Activated naive CD8-positive, alpha-beta T cell treated with anti-CD3 and anti-CD28 coated beads for 36 hours (primary cell): ENCODE measurements around the gene CCDC158. TPM values are rescaled to one million over a fixed set of nuclear protein-coding genes. Genes with fewer than 3 reads are reported as not detected.

Experiments used
- DNase-seq: peaks from one replicate; pipeline ENCODE4 v3.0.0; 2021
- H3K27ac Mint-ChIP-seq: one replicate; pipeline ENCODE4 v1.8.0; 2022; ENCODE audit warnings: mild to moderate bottlenecking, moderate library complexity, mixed read lengths
- H3K27me3 Mint-ChIP-seq: one replicate; pipeline ENCODE4 v1.8.0; 2022; ENCODE audit warnings: mild to moderate bottlenecking, mixed read lengths
- H3K36me3 Mint-ChIP-seq: one replicate; pipeline ENCODE4 v1.8.0; 2021; ENCODE audit warnings: mild to moderate bottlenecking, mixed read lengths
- H3K4me1 Mint-ChIP-seq: one replicate; pipeline ENCODE4 v1.8.0; 2021; ENCODE audit warnings: mixed read lengths
- H3K4me3 Mint-ChIP-seq: one replicate; pipeline ENCODE4 v1.8.0; 2022; ENCODE audit warnings: mild to moderate bottlenecking, moderate library complexity, mixed read lengths
- H3K9me3 Mint-ChIP-seq: one replicate; pipeline ENCODE4 v1.8.0; 2022; ENCODE audit warnings: mixed read lengths
- total RNA-seq, 2 experiments: library from RNA; stranded (reverse); gene quantifications; one replicate each; pipeline ENCODE4 v1.2.3, GENCODE V29; 2021

Gene CCDC158
- total RNA-seq, 2 experiments from 2014 or later, result not detected

DNA sequence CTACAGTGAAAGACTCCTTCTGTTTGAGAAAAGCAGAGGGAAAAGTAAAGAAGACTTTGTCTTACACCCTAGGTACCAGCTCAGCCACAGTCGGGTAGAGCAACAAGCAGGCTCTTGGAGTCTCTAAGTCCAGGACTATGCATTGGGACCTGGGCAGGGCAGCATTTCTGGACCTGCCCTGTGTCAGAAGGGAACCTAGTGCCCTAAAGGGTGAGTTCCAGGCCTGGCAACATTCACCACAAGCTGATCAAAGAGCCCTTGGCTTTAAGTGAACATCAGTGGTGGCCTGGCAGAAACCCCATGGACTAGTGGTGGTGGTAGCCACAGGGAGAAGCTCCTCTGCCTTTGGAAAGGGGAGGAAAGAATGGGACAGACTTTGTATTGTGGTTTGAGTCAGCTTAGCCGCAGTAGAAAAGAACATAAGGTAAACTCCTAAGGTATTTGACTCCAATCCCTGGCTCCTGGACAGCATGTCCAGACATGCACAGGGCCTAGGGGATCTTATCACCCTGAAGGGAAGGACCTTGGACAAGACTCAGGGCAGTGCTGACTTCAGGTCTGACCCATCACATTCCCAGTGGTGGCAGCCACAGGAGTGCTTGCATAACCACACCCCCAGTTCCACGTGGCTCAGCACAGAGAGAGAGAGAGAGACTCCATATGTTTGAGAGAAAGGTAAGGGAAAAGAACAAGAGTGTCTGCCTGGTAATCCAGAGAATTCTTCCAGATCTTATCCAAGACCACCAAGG is 32.6 kb downstream of the CCDC158 start:
- DNase-seq, result no peak
- H3K27me3 Mint-ChIP-seq, result peaks cover 61% of the 10 kb centered on the region

DNA sequence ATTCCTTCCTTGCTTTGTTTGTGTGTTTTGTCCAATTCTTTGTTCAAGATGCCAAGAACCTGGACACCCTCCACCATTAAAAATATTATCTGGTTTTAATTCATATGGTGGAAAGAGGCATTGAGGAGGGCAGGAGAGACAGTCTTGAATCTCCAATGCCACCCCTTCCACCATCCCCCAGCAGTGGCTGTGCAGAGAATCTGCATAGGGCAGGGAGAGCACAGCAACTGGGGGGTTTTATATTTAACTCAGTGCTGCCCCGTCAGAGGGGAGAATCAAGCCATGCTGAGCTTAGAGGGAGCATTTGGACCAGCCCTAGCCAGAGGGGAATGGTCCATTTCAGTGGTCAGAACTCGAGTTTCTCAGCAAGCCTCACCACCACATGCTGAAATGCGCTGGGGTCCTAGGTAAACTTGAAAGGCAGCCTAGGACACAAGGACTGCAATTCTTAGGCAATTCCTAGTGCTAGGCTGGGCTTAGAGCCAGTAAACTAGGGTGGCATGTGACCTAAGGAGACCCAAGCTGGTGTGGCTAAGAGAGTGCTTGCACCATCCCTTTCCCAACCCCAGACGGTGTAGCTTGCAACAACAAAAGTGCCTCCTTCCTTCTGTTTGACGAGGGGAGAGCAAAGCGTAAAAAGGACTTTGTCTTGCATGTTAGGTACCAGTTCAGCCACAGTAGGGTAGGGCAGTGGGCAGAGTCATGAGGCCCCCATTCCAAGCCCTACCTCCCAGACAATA is 34.2 kb downstream of the CCDC158 start:
- Mint-ChIP-seq H3K4me3 (no peak overlapping the region), H3K4me1 (peaks cover 3% of the 10 kb centered on the region), H3K27ac (no peak overlapping the region), H3K36me3 (peaks cover 2% of the 10 kb centered on the region), H3K9me3 (peaks cover 17% of the 10 kb centered on the region), H3K27me3 (peaks cover 45% of the 10 kb centered on the region)
- DNase-seq, result no peak

More for the DNA sequence above, 32.6 kb downstream of the CCDC158 start:
- peaks cover 19% of the 10 kb centered on the region for H3K9me3 Mint-ChIP-seq
- H3K4me3 Mint-ChIP-seq, result no peak overlapping the region
- no peak overlapping the region for H3K27ac Mint-ChIP-seq
- H3K36me3 Mint-ChIP-seq, result peaks cover 2% of the 10 kb centered on the region
- no peaks in the 10 kb centered on the region for H3K4me1 Mint-ChIP-seq

DNA sequence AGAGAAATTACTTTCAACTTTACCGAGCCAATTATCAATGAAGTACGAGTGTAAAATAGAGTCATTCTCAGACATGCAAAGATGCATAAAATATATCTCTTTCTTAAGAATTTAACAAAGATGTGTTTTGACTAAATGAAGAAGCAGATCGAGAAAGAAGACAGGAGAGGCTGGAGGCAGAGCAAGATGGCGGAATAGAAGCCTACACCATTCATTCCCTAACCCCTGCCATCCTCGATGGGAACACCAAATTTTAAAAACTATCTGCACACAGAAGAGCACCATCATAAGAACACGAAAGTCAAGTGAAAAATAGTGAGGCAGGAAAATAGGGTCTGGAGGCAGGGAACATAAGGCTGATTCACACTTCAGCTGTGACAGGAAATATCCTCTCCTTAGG is 35.0 kb downstream of the CCDC158 start:
- peaks cover 3% of the 10 kb centered on the region for H3K4me1 Mint-ChIP-seq
- peaks cover 39% of the 10 kb centered on the region for H3K27me3 Mint-ChIP-seq

DNA sequence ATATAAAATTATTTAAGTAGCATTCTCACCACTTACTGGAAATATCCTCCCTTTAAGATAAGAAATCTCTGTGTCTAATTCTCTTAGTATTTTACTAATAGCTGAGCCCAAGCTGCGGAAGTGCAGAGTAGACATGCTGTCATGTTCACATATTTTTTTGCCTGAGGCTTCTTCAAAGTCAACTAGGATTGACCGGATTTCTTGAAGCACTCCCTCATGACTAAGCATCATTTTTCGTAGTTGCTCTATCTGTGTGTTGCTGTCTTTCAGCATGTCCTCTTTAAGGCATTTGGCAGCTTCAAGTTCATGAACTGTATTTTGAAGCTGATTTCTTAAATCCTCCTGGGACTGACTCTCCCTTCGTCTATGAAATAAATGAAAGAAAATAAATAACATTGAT is 36.9 kb downstream of the CCDC158 start:
- no peak overlapping the region for H3K27ac Mint-ChIP-seq
- peaks cover 5% of the 10 kb centered on the region for H3K9me3 Mint-ChIP-seq

More for the DNA sequence above, 35.0 kb downstream of the CCDC158 start:
- no peak for DNase-seq
- Mint-ChIP-seq H3K36me3 (peaks cover 2% of the 10 kb centered on the region), H3K27ac (no peak overlapping the region), H3K4me3 (no peak overlapping the region), H3K9me3 (peaks cover 17% of the 10 kb centered on the region)

DNA sequence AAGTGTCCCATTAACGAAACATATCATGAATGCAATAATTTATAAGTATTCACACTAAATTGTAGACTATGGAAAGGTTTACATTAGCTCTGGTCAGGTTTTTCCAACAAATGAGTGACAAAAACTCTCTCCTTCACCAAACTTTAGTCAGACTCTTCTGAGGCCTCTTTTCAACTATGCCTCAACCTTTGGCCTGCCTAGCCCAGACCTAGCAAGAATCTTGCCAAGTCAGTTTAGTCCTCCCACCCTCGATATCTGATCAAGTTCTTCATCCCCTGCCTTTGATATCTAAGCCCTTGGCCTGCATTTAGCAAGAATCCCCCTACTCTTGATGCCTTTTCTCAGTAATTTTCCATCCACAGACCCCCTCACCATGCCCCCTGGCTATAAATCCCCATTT is 37.9 kb downstream of the CCDC158 start:
- H3K27me3 Mint-ChIP-seq, result peaks cover 15% of the 10 kb centered on the region
- no peak overlapping the region for H3K27ac Mint-ChIP-seq
- no peak overlapping the region for H3K4me3 Mint-ChIP-seq
- peaks cover 4% of the 10 kb centered on the region for H3K4me1 Mint-ChIP-seq
- H3K36me3 Mint-ChIP-seq, result no peaks in the 10 kb centered on the region
- no peaks in the 10 kb centered on the region for H3K9me3 Mint-ChIP-seq
- no peak for DNase-seq

More for the DNA sequence above, 36.9 kb downstream of the CCDC158 start:
- H3K4me1 Mint-ChIP-seq, result peaks cover 3% of the 10 kb centered on the region
- no peaks in the 10 kb centered on the region for H3K36me3 Mint-ChIP-seq
- no peak for DNase-seq
- no peak overlapping the region for H3K4me3 Mint-ChIP-seq
- peaks cover 22% of the 10 kb centered on the region for H3K27me3 Mint-ChIP-seq

DNA sequence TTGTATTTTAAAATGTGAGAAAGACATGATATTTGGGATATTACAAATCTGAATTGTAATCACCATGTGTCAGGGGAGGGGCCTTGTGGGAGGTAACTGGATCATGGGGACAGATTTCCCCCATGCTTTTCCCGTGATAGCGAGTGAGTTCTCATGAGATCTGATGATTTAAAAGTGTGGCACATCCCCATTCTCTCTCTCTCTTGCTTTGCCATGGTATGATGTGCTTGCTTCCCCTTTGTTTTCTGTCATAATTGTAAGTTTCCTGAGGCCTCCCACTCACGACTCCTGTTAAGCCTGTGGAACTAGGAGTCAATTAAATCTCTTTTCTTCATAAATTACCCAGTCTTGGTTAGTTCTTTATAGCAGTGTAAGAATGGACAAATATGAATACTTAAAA is 39.0 kb downstream of the CCDC158 start:
- no peaks in the 10 kb centered on the region for H3K36me3 Mint-ChIP-seq
- H3K27me3 Mint-ChIP-seq, result peaks cover 15% of the 10 kb centered on the region
- DNase-seq, result no peak
- H3K4me3 Mint-ChIP-seq, result no peak overlapping the region
- H3K4me1 Mint-ChIP-seq, result peaks cover 6% of the 10 kb centered on the region
- H3K27ac Mint-ChIP-seq, result no peak overlapping the region
- no peaks in the 10 kb centered on the region for H3K9me3 Mint-ChIP-seq

DNA sequence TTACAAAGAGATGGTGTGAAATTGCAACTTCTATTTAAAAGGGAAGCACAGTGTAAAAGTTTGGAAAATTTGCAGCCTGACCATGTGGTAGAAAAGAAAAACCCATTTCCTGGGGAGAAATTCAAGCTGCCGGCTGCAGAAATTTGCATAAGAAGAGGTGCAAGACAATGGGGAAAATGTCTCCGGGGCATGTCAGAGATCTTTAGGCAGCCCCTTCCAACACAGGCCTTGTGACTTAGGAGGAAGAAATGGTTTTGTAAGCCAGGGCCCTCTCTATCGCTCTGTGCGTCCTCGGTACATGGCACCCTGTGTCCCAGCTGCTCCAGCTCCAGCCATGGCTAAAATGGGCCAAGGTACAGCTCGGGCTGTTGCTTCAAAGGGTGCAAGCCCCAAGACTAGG is 40.4 kb downstream of the CCDC158 start:
- Mint-ChIP-seq H3K27me3 (peaks cover 11% of the 10 kb centered on the region), H3K4me3 (no peak overlapping the region), H3K36me3 (no peaks in the 10 kb centered on the region), H3K27ac (no peak overlapping the region), H3K9me3 (no peaks in the 10 kb centered on the region), H3K4me1 (peaks cover 6% of the 10 kb centered on the region)
- no peak for DNase-seq

DNA sequence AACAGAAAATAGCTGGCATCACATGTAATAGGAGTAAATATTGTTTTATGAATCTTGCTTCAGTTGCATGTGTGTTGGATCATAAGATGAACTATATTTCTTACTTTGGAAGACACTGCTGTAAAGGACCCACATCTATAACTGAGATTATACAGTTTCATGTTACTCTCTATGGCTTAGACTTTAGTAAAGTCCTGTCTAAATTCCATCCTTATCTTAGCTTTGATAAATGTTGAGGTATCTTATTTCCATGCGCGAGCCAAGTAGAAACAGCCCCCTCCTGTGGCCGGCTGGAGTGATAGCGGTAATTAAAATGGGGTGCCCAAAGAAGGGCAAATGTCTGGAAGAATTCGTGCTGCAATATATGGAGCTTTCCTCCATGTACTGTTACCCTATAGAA is 43.0 kb downstream of the CCDC158 start:
- peak; percentile 28 for DNase-seq

DNA sequence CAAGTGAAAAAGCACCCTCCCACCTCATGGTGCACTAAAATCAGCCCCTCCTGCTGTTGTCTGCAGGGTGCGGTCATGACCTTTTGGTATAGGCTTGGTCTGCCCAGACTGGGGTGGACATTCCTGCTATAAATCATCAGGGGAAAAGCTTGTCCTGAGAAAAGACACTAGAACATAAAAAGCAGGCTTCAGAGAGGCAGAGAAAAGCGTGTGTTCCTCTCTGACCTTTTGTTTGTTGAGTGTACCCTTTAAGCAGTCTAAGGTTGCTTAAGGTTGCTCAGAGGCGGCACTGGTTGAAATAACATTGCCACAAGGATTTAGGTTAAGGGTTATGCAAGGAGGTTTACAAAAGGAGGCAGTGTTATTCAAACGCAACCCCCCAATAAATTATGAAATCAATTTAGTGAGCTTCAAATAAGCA is 43.5 kb downstream of the CCDC158 start:
- Mint-ChIP-seq H3K4me3 (no peak overlapping the region), H3K4me1 (peaks cover 6% of the 10 kb centered on the region), H3K36me3 (no peaks in the 10 kb centered on the region), H3K27me3 (no peaks in the 10 kb centered on the region), H3K27ac (no peak overlapping the region), H3K9me3 (no peaks in the 10 kb centered on the region)
- DNase-seq, result no peak

More for the DNA sequence above, 43.0 kb downstream of the CCDC158 start:
- H3K36me3 Mint-ChIP-seq, result no peaks in the 10 kb centered on the region
- no peak overlapping the region for H3K27ac Mint-ChIP-seq
- H3K9me3 Mint-ChIP-seq, result no peaks in the 10 kb centered on the region
- no peaks in the 10 kb centered on the region for H3K27me3 Mint-ChIP-seq
- no peak overlapping the region for H3K4me3 Mint-ChIP-seq
- peaks cover 6% of the 10 kb centered on the region for H3K4me1 Mint-ChIP-seq

DNA sequence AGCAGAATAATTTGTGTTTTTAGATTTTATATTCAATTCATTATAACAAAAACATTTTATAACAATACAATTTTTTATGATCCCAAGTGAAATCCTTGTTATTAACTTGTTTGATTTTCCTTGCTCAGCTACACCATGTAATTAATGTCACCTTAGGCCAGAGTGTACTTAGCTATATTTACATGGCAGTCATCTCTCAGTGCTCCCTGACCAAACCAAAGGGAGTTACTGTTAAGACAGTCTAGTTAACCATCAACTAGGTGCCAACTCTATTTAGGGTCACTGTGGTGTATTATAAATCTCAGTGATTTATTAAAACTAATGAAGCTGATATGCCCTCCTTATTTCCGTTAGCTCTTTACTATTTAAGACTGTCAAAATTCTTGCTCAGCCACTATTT is 44.4 kb downstream of the CCDC158 start:
- no peak for DNase-seq
- Mint-ChIP-seq H3K4me1 (peaks cover 3% of the 10 kb centered on the region), H3K9me3 (no peaks in the 10 kb centered on the region), H3K36me3 (no peaks in the 10 kb centered on the region), H3K27ac (no peak overlapping the region), H3K4me3 (no peak overlapping the region), H3K27me3 (no peaks in the 10 kb centered on the region)

DNA sequence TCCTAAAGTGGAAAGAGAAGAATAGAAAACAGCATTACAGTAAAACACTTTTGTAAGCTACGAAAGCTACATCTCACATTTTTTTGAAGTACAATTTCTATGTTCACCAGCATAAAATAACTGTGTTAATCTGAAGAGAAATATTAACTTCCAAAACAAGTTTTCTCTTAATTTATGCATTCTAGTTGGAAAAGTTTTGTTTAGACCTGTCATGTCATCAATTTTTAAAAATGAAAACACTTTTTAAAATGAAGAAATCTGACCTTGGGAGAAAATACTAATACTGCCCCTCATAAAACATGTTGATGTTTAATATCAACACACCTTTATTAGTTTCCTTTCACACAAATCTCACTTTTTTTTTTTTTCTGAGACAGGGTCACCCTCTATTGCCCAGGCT is 45.2 kb downstream of the CCDC158 start:
- Mint-ChIP-seq H3K9me3 (no peaks in the 10 kb centered on the region), H3K27me3 (no peaks in the 10 kb centered on the region), H3K27ac (no peak overlapping the region), H3K36me3 (no peaks in the 10 kb centered on the region), H3K4me3 (no peak overlapping the region), H3K4me1 (peaks cover 3% of the 10 kb centered on the region)
- no peak for DNase-seq

DNA sequence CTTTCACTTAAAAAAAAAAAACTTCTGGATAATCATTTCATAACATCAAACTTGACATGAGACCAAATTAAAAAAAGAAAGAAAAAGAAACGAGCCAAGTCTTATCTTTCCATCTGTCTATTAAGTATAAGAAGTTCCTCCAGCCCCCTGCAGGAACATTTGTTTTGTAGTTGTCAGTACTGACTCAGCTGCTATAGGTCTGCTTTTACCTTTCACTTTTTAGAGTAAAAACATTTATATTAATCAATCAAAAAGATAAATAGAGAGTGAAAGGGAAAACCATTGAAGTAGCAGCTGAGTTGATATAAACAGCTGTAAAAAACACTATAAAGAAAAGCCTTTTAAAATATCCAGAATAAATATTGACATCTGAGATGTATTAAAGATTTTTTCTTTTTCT is 46.1 kb downstream of the CCDC158 start:
- no peaks in the 10 kb centered on the region for H3K36me3 Mint-ChIP-seq
- DNase-seq, result no peak
- no peak overlapping the region for H3K27ac Mint-ChIP-seq
- no peaks in the 10 kb centered on the region for H3K27me3 Mint-ChIP-seq
- peaks cover 3% of the 10 kb centered on the region for H3K4me1 Mint-ChIP-seq
- no peak overlapping the region for H3K4me3 Mint-ChIP-seq
- no peaks in the 10 kb centered on the region for H3K9me3 Mint-ChIP-seq

DNA sequence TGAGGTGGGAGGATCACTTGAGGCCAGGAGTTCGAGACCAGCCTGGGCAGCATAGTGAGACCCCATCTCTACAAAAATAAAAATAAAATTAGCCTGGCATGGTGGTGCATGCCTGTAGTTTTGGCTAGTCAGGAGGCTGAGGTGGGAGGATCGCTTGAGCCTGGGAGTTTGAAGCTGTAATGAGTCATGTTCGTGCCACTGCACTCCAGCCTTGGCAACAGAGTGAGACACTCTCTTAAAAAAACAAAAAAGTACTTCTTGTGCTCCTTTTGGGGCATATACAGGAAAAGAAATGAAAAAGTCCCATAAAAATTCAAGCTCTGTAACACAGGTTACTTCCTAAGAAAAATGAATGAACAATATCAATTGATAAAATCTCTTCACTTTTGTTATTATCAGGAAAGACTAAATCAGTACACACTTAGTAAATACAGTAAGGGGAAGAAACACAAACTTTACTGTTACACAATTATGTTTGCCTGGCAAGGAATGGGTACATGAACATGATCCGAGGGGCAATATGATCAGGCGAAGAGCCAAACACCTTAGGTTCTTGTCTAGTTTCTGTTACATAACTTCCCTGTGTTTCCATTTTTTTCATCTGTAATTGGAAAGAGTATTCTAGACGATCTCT is 46.9 kb downstream of the CCDC158 start:
- H3K4me3 Mint-ChIP-seq, result no peak overlapping the region
- H3K4me1 Mint-ChIP-seq, result peaks cover 3% of the 10 kb centered on the region
- H3K27ac Mint-ChIP-seq, result no peak overlapping the region
- no peaks in the 10 kb centered on the region for H3K36me3 Mint-ChIP-seq
- DNase-seq, result no peak
- H3K27me3 Mint-ChIP-seq, result no peaks in the 10 kb centered on the region
- H3K9me3 Mint-ChIP-seq, result no peaks in the 10 kb centered on the region

DNA sequence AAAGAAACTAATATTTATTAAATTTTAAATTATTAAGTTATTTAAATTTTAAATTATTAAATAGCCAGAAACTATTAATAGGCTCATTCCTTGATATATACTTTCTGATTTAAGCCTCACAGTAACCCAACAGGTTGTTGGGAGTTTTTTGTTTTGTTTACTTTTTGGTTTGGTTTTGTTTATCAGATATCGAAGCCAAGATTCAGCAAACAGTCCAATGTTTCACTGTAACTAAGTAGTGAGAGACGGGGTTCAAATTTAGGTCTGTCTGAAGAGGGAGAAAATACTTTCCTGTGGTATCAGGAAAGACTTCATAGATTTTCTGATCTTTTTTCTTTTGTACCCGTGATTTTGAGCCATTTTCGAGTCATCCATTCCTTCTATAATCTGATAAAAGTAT is 54.2 kb downstream of the CCDC158 start:
- Mint-ChIP-seq H3K4me3 (no peak overlapping the region), H3K27ac (no peak overlapping the region), H3K36me3 (no peaks in the 10 kb centered on the region), H3K27me3 (peaks cover 9% of the 10 kb centered on the region), H3K9me3 (no peaks in the 10 kb centered on the region), H3K4me1 (peaks cover 2% of the 10 kb centered on the region)
- DNase-seq, result no peak

DNA sequence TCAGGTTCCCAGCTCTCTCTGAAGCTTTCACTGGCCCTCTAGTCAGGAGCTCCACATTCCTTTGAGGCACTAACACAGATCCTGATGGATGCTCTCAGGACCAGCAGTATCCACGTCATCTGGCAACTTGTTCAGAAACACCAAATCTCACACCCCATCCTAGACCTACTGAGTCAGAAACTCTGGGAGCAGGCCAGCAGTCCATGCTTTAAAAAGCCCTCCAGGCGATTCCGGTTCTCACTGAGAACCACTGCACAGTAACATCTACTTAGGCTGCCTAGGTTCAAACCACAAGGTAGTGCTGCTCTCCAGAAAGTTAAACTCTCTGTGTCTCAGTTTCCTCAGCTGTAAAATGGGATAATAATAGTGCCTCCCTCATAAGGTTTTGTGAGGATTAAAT is 55.3 kb downstream of the CCDC158 start:
- Mint-ChIP-seq H3K36me3 (no peaks in the 10 kb centered on the region), H3K27ac (no peak overlapping the region), H3K9me3 (peaks cover 4% of the 10 kb centered on the region), H3K27me3 (peaks cover 9% of the 10 kb centered on the region), H3K4me1 (peaks cover 2% of the 10 kb centered on the region), H3K4me3 (no peak overlapping the region)
- DNase-seq, result no peak
